HG03175 (cell line): ENCODE data around the gene UBQLN3.

Experiments used
- ATAC-seq: cut with Tn5 transposase; IDR thresholded peaks from one replicate; pipeline ENCODE4 v1.9.1; 2021; ENCODE audit warnings: mild to moderate bottlenecking, moderate library complexity; ENCODE audit not compliant: unreplicated experiment

The UBQLN3 gene

GRCh38 chr11:5509803-5510202 is at the start of gene UBQLN3:
UBQLN3 (minus strand) TSS chr11:5509957; CDS start chr11:5509558, 399 bp downstream.
- ATAC-seq = no peak

GRCh38 chr11:5557751-5558150 is 48.0 kb upstream of the UBQLN3 start:
- no peak for ATAC-seq

- no peak for ATAC-seq
Observed at GRCh38 chr11:5556596-5557188, 46.9 kb upstream of the UBQLN3 start.

- no peak for ATAC-seq
Observed at GRCh38 chr11:5553343-5553742, 43.6 kb upstream of the UBQLN3 start.

GRCh38 chr11:5550440-5551095 is 40.8 kb upstream of the UBQLN3 start:
- peak; percentile 68 for ATAC-seq

GRCh38 chr11:5548440-5548839 is 38.7 kb upstream of the UBQLN3 start, which contains the start of gene OR52H1:
OR52H1 (minus strand) TSS chr11:5548540; CDS start chr11:5545505, 3,035 bp downstream.
- ATAC-seq = no peak

- ATAC-seq = peak; percentile 69
Observed at GRCh38 chr11:5547982-5548381, 38.2 kb upstream of the UBQLN3 start.

GRCh38 chr11:5546457-5546856 is 36.7 kb upstream of the UBQLN3 start:
- ATAC-seq = no peak

- no peak for ATAC-seq
Observed at GRCh38 chr11:5541427-5541826, 31.7 kb upstream of the UBQLN3 start.

GRCh38 chr11:5536482-5536881 is 26.7 kb upstream of the UBQLN3 start:
- no peak for ATAC-seq

GRCh38 chr11:5534046-5534445 is 24.3 kb upstream of the UBQLN3 start:
- ATAC-seq = no peak

GRCh38 chr11:5531053-5531831 is 21.5 kb upstream of the UBQLN3 start:
- no peak for ATAC-seq

GRCh38 chr11:5528495-5528894 is 18.7 kb upstream of the UBQLN3 start:
- no peak for ATAC-seq

- ATAC-seq = no peak
Observed at GRCh38 chr11:5527716-5528115, 18.0 kb upstream of the UBQLN3 start.

- no peak for ATAC-seq
Observed at GRCh38 chr11:5524756-5525155, 15.0 kb upstream of the UBQLN3 start.

GRCh38 chr11:5522308-5522707 is 12.6 kb upstream of the UBQLN3 start:
- ATAC-seq = no peak

GRCh38 chr11:5521540-5521939 is 11.8 kb upstream of the UBQLN3 start:
- ATAC-seq = no peak

- ATAC-seq = no peak
Observed at GRCh38 chr11:5516599-5516998, 6.8 kb upstream of the UBQLN3 start, which contains the start of gene UBQLNL. UBQLNL (minus strand) TSS chr11:5516699; CDS start chr11:5516441, 258 bp downstream.

GRCh38 chr11:5514841-5515240 is 5.1 kb upstream of the UBQLN3 start:
- no peak for ATAC-seq

GRCh38 chr11:5508605-5509004 is 1.2 kb downstream of the UBQLN3 start:
- ATAC-seq = no peak

- ATAC-seq = no peak
Observed at GRCh38 chr11:5507933-5508305, 1.8 kb downstream of the UBQLN3 start.
